HEK293 (cell line): ENCODE measurements around the gene HEATR5A.
"Not testable (repeated sequence)": the region's sequence is repeated elsewhere in the genome, so short reads cannot be mapped to it uniquely, and the experiment has no call there.

ENCODE experiments used
- CTCF ChIA-PET: fragments of 350-600 bp; formaldehyde crosslinking; extraction: SDS; loops from one replicate; lab custom pipeline; 2021; ENCODE audit warnings: antibody characterized with exemption; lab: Yijun Ruan, JAX
- POLR2A ChIA-PET: fragments of 300-600 bp; formaldehyde crosslinking; extraction: SDS; loops from one replicate; lab custom pipeline; 2020; ENCODE audit warnings: antibody characterized with exemption, inconsistent platforms; lab: Yijun Ruan, JAX
- H3K27ac ChIP-seq: fragments of 200-500 bp; sonication (Bioruptor generic); 2 replicates; pipeline ENCODE4 v1.5.1; 2014; ENCODE audit warnings: low read depth, low read length, control low read depth, inconsistent platforms; ENCODE audit errors: extremely low read depth
- H3K36me3 ChIP-seq, 2 experiments: fragments of 200-500 bp in 1 of 2; sonication (Bioruptor generic) in 1 of 2; 1 replicate in 1 of 2; 2 replicates in 1 of 2; pipeline ENCODE4 v1.5.1; 2014 to 2017; ENCODE audit warnings: inconsistent platforms in 2 of 2, low read length in 2 of 2; ENCODE audit not compliant: control insufficient read depth in 2 of 2, insufficient read depth in 1 of 2
- H3K4me1 ChIP-seq: fragments of 200-500 bp; sonication (Bioruptor generic); 2 replicates; pipeline ENCODE4 v1.5.1; 2014; ENCODE audit warnings: mild to moderate bottlenecking, low read length, inconsistent platforms; ENCODE audit not compliant: control insufficient read depth, insufficient read depth
- H3K4me3 ChIP-seq: 2 replicates; pipeline ENCODE4 v1.5.1; 2011; ENCODE audit warnings: low read depth, mild to moderate bottlenecking, control low read depth, low read length, moderate library complexity
- H3K9me3 ChIP-seq: fragments of 200-500 bp; sonication (Bioruptor generic); 2 replicates; pipeline ENCODE4 v1.5.1; 2014; ENCODE audit warnings: low read depth, low read length, inconsistent platforms; ENCODE audit not compliant: control insufficient read depth, insufficient read depth
- BCL11A ChIP-seq: fragments of 450-650 bp; formaldehyde crosslinking; IDR thresholded peaks from 2 replicates; pipeline ENCODE4 v1.5.1; 2016; ENCODE audit warnings: low read depth, missing biosample characterization, missing genetic modification characterization
- GLI2 ChIP-seq: fragments of 450-650 bp; formaldehyde crosslinking; IDR thresholded peaks from 2 replicates; pipeline ENCODE4; 2017; ENCODE audit warnings: missing biosample characterization, missing genetic modification characterization, low read depth, borderline replicate concordance
- YY2 ChIP-seq: fragments of 450-650 bp; formaldehyde crosslinking; IDR thresholded peaks from 2 replicates; pipeline ENCODE4 v1.5.1; 2016; ENCODE audit warnings: missing biosample characterization, missing genetic modification characterization
- ZNF211 ChIP-seq: fragments of 450-650 bp; formaldehyde crosslinking; IDR thresholded peaks from 2 replicates; pipeline ENCODE4 v1.5.1; 2016; ENCODE audit warnings: low read depth, missing biosample characterization, missing genetic modification characterization
- ZNF214 ChIP-seq: fragments of 450-650 bp; formaldehyde crosslinking; IDR thresholded peaks from 2 replicates; pipeline ENCODE4 v1.5.1; 2017; ENCODE audit warnings: missing biosample characterization, mild to moderate bottlenecking, missing genetic modification characterization, borderline replicate concordance
- ZNF221 ChIP-seq: fragments of 450-650 bp; formaldehyde crosslinking; IDR thresholded peaks from 2 replicates; pipeline ENCODE4 v1.5.1; 2017; ENCODE audit warnings: missing biosample characterization, missing genetic modification characterization, borderline replicate concordance
- ZNF266 ChIP-seq: fragments of 450-650 bp; formaldehyde crosslinking; IDR thresholded peaks from 2 replicates; pipeline ENCODE4 v1.5.1; 2016; ENCODE audit warnings: missing biosample characterization, missing genetic modification characterization, low read depth
- ZNF391 ChIP-seq: fragments of 450-650 bp; formaldehyde crosslinking; IDR thresholded peaks from 2 replicates; pipeline ENCODE4 v1.5.1; 2016; ENCODE audit warnings: low read depth, missing biosample characterization, missing genetic modification characterization, borderline replicate concordance
- ZNF549 ChIP-seq: fragments of 450-650 bp; IDR thresholded peaks from 2 replicates; pipeline ENCODE4 v1.5.1; 2018; ENCODE audit warnings: missing biosample characterization, missing genetic modification characterization, mild to moderate bottlenecking, inconsistent platforms, moderate library complexity
- ZNF792 ChIP-seq: fragments of 450-650 bp; formaldehyde crosslinking; IDR thresholded peaks from 2 replicates; pipeline ENCODE4 v1.5.1; 2016; ENCODE audit warnings: missing biosample characterization, missing genetic modification characterization
- ZXDB ChIP-seq: fragments of 450-650 bp; formaldehyde crosslinking; IDR thresholded peaks from 2 replicates; pipeline ENCODE4 v1.5.1; 2016; ENCODE audit warnings: missing biosample characterization, missing genetic modification characterization
- TF ChIP-seq, protein P1 (sequence below): fragments of 450-650 bp; formaldehyde crosslinking; IDR thresholded peaks from 2 replicates; pipeline ENCODE4 v1.5.1; 2017; ENCODE audit warnings: missing biosample characterization, mild to moderate bottlenecking, missing genetic modification characterization, moderate library complexity
- TF ChIP-seq, protein P2 (sequence below): fragments of 450-650 bp; formaldehyde crosslinking; IDR thresholded peaks from 2 replicates; pipeline ENCODE4 v1.5.1; 2016; ENCODE audit warnings: missing biosample characterization, missing genetic modification characterization
- TF ChIP-seq, protein P3 (sequence below): fragments of 450-650 bp; formaldehyde crosslinking; IDR thresholded peaks from 2 replicates; pipeline ENCODE4 v1.5.1; 2016; ENCODE audit warnings: missing biosample characterization, missing genetic modification characterization
- TF ChIP-seq, protein P4 (sequence below): fragments of 450-650 bp; formaldehyde crosslinking; IDR thresholded peaks from 2 replicates; pipeline ENCODE4 v1.5.1; 2016; ENCODE audit warnings: missing biosample characterization, missing genetic modification characterization
- TF ChIP-seq, protein P5 (sequence below): fragments of 450-650 bp; formaldehyde crosslinking; IDR thresholded peaks from 2 replicates; pipeline ENCODE4 v1.5.1; 2016; ENCODE audit warnings: missing biosample characterization, missing genetic modification characterization, borderline replicate concordance
- TF ChIP-seq, protein P6 (sequence below): fragments of 450-650 bp; formaldehyde crosslinking; IDR thresholded peaks from 2 replicates; pipeline ENCODE4; 2016; ENCODE audit warnings: missing biosample characterization, missing genetic modification characterization

HEATR5A gene

DNA sequence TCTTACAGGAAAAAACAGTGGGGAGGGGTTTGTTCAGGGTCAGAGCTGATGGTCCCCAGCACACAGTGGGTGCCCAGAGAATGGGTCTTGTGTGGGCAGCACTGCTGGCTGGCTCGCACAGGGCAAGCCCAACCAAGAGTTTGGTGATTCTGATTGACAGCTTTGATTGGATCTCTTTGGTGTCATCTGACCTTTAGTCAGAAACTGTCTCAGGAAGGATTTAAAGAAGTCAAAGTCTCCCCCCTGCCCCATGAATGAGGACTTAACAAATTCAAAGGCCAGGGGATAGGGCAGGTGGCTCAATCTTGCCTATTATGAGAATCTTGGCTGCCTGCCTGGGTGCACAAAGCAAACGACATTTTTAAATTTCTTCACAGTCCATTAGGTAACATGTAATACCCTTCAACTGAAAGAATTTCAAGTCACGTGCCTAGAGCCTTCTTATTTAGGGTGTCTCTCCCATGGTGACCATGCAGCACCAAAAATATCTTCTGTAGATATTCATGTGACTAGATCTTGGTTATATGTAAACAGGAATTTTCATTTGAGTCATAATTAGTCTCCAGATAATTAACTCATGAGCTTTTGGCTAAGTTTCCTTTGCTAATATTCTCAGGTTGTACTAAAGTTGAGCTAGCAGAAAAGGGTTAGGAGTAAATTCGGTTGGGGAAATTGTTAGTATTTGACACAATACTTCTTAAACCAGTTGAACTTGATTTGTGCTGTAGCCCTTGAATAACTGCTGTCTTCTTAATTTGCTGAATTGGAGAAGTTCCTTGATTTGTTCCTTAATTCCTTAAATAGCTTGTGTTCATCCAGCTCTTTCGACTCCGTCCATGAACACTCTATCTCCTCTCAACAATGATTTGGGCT lies 158.3 kb downstream of the HEATR5A start:
- H3K4me1 ChIP-seq: 0 out of 2 replicates have a peak, but pooled peaks cover 3% of the 10 kb centered on the region
- no peaks in the 10 kb centered on the region for H3K36me3 ChIP-seq
- CTCF ChIA-PET: interaction anchor here (0.5 to 0.6 kb wide), 2 partner anchors 25 to 41 kb away, joined by 3 to 4 read pairs; no protein-coding TSS in a partner anchor
- POLR2A ChIA-PET: no interaction called here
- H3K4me3 ChIP-seq: no peak overlapping the region
- TF ChIP-seq, protein P1, sequence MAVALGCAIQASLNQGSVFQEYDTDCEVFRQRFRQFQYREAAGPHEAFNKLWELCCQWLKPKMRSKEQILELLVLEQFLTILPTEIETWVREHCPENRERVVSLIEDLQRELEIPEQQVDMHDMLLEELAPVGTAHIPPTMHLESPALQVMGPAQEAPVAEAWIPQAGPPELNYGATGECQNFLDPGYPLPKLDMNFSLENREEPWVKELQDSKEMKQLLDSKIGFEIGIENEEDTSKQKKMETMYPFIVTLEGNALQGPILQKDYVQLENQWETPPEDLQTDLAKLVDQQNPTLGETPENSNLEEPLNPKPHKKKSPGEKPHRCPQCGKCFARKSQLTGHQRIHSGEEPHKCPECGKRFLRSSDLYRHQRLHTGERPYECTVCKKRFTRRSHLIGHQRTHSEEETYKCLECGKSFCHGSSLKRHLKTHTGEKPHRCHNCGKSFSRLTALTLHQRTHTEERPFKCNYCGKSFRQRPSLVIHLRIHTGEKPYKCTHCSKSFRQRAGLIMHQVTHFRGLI: peak; percentile 69; the same call in 1 of the 2 replicates
- no peak for TF ChIP-seq ZXDB
- no peaks in the 10 kb centered on the region for H3K9me3 ChIP-seq
- no peak overlapping the region for H3K27ac ChIP-seq

DNA sequence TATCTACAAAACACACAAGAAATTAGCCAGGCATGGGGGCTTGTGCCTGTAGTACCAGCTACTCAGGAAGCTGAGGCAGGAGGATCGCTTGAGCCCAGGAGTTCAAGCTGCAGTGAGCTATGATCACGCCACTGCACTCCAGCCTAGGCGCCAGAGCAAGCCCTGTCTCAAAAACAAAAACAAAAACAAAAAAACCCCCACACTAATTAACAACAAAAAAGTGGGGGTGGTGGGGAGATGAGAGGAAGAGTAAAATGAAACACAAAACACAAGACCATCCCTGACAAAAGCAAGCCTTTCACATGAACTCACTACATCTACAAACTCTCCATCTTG lies 158.9 kb downstream of the HEATR5A start:
- Histone ChIP-seq H3K9me3 (no peaks in the 10 kb centered on the region), H3K4me3 (no peak overlapping the region), H3K27ac (no peak overlapping the region), H3K36me3 (no peaks in the 10 kb centered on the region), H3K4me1 (0 out of 2 replicates have a peak, but pooled peaks cover 3% of the 10 kb centered on the region)
- TF ChIP-seq ZNF211 (tag by site-specific recombination) (no peak), YY2 (tag by site-specific recombination) (no peak), BCL11A (tag by site-specific recombination) (no peak), ZNF221 (tag by site-specific recombination) (no peak), ZNF792 (tag by site-specific recombination) (no peak), ZNF266 (no peak), ZNF391 (no peak), GLI2 (tag by site-specific recombination) (no peak), ZNF549 (tag by site-specific recombination) (no peak), ZNF214 (tag by site-specific recombination) (no peak)
- TF ChIP-seq, protein P2, sequence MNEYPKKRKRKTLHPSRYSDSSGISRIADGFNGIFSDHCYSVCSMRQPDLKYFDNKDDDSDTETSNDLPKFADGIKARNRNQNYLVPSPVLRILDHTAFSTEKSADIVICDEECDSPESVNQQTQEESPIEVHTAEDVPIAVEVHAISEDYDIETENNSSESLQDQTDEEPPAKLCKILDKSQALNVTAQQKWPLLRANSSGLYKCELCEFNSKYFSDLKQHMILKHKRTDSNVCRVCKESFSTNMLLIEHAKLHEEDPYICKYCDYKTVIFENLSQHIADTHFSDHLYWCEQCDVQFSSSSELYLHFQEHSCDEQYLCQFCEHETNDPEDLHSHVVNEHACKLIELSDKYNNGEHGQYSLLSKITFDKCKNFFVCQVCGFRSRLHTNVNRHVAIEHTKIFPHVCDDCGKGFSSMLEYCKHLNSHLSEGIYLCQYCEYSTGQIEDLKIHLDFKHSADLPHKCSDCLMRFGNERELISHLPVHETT (tag by site-specific recombination): no peak
- TF ChIP-seq, protein P3, sequence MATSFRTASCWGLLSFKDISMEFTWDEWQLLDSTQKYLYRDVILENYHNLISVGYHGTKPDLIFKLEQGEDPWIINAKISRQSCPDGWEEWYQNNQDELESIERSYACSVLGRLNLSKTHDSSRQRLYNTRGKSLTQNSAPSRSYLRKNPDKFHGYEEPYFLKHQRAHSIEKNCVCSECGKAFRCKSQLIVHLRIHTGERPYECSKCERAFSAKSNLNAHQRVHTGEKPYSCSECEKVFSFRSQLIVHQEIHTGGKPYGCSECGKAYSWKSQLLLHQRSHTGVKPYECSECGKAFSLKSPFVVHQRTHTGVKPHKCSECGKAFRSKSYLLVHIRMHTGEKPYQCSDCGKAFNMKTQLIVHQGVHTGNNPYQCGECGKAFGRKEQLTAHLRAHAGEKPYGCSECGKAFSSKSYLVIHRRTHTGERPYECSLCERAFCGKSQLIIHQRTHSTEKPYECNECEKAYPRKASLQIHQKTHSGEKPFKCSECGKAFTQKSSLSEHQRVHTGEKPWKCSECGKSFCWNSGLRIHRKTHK (tag by site-specific recombination): no peak
- TF ChIP-seq, protein P4, sequence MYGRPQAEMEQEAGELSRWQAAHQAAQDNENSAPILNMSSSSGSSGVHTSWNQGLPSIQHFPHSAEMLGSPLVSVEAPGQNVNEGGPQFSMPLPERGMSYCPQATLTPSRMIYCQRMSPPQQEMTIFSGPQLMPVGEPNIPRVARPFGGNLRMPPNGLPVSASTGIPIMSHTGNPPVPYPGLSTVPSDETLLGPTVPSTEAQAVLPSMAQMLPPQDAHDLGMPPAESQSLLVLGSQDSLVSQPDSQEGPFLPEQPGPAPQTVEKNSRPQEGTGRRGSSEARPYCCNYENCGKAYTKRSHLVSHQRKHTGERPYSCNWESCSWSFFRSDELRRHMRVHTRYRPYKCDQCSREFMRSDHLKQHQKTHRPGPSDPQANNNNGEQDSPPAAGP (tag by site-specific recombination): no peak
- TF ChIP-seq, protein P5, sequence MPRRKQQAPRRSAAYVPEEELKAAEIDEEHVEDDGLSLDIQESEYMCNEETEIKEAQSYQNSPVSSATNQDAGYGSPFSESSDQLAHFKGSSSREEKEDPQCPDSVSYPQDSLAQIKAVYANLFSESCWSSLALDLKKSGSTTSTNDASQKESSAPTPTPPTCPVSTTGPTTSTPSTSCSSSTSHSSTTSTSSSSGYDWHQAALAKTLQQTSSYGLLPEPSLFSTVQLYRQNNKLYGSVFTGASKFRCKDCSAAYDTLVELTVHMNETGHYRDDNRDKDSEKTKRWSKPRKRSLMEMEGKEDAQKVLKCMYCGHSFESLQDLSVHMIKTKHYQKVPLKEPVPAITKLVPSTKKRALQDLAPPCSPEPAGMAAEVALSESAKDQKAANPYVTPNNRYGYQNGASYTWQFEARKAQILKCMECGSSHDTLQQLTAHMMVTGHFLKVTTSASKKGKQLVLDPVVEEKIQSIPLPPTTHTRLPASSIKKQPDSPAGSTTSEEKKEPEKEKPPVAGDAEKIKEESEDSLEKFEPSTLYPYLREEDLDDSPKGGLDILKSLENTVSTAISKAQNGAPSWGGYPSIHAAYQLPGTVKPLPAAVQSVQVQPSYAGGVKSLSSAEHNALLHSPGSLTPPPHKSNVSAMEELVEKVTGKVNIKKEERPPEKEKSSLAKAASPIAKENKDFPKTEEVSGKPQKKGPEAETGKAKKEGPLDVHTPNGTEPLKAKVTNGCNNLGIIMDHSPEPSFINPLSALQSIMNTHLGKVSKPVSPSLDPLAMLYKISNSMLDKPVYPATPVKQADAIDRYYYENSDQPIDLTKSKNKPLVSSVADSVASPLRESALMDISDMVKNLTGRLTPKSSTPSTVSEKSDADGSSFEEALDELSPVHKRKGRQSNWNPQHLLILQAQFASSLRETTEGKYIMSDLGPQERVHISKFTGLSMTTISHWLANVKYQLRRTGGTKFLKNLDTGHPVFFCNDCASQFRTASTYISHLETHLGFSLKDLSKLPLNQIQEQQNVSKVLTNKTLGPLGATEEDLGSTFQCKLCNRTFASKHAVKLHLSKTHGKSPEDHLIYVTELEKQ (tag by site-specific recombination): no peak
- TF ChIP-seq, protein P6, sequence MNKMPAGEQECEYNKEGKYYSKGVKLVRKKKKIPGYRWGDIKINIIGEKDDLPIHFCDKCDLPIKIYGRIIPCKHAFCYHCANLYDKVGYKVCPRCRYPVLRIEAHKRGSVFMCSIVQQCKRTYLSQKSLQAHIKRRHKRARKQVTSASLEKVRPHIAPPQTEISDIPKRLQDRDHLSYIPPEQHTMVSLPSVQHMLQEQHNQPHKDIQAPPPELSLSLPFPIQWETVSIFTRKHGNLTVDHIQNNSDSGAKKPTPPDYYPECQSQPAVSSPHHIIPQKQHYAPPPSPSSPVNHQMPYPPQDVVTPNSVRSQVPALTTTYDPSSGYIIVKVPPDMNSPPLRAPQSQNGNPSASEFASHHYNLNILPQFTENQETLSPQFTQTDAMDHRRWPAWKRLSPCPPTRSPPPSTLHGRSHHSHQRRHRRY: no peak
- ChIA-PET CTCF (interaction anchor here (0.5 kb wide), 1 partner anchor 41 kb away, joined by 3 read pairs; no protein-coding TSS in a partner anchor), POLR2A (no interaction called here)

DNA sequence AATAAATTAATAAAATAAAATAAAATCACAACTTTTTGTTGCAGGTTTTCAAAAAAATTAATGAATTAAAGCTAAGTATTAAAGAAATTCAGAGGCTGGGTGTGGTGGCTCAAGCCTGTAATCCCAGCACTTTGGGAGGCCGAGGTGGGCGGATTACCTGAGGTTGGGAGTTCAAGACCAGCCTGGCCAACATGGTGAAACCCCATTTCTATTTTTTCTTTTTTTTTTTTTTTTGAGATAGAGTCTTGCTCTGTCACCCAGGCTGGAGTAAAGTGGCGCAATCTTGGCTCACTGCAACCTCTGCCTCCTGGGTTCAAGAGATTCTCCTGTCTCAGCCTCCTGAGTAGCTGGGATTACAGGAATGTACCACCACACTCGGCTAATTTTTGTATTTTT lies 161.3 kb downstream of the HEATR5A start:
- H3K4me3 ChIP-seq, CTCF ChIA-PET, H3K27ac ChIP-seq, H3K4me1 ChIP-seq, H3K9me3 ChIP-seq, H3K36me3 ChIP-seq: not testable (repeated sequence)
- POLR2A ChIA-PET: interaction anchor here (0.7 kb wide), 2 partner anchors 460 to 499 kb away, joined by 3 to 5 read pairs; no protein-coding TSS in a partner anchor
